HG02973 (cell line): Measurements from ENCODE around the gene AFF3.

Experiments used
- ATAC-seq: cut with Tn5 transposase; IDR thresholded peaks from one replicate; pipeline ENCODE4 v1.9.1; 2021; ENCODE audit warnings: moderate library complexity; ENCODE audit not compliant: unreplicated experiment

AFF3 gene

DNA sequence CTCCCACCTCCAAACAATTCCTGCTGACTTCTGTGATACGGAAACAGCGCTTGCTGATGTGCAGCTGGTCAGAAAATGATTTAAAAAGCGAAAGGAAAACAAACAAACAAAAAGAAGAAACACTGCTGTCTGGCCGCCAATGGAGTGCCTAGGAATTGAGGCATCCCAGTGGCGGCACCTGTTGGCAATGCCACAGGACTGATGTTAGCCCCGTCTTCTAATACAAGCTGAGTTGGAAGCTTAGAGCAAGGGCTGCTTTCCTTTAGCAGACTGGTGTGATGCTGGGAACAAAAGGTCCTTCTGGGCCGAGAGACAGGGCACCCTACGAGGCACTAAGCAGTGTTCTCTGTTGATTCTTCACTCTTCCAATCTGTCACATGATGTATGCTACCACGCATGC, 489.0 kb downstream of the AFF3 start:
- ATAC-seq = no peak

DNA sequence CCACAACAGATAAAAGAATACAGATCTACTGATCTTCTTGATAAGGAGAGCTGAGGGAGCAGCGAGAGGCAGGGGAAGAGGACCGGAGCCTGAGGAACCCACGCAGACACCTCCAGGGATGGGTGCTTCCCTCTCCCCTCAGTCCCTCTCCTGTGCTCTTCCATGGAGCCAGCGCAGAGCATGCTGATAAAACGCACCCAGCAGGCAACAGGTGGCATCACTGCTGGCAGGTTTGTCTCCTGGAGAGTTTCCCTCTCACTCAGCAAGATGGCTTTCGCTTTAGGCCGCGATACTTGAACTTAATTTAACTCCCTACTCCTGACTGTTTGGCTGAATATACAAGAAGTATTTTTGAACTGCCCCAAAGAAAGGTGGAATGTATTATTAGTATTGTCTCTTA, 489.5 kb downstream of the AFF3 start:
- ATAC-seq = no peak

DNA sequence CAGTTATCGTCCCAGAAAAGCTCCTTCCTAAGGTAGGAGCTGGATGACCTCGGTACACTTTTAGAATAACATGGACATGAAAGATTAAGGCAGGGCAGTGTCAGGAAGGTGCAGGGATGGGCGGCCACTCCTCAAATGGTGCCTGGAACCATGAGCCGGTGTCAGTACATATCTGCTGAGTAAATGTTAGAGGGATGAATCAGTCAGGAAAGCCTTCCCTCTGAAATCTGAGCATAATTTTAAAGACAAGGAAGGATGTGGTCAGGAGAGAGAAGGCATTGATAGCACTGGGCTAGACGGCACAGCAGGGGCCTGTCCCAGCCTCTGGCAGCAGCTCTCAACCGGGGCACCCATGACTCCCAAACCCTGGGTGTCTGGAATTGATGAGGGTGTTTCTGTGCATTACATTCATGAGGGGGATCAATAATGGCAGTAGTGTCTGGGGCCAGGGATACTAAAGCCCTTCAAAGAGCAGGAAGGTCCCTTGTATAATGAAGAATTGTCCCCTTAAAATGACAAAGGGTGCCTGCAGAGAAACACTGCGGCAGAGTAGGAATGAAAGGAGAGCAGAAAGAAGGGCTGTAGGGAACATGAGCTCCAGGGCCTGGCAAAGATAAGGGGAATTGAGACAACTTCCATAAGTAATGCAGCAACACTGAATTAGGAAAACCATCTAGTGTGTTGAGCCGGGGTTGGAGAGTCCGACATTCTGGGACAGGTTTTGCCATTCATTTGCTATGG, 490.3 kb downstream of the AFF3 start:
- no peak for ATAC-seq

DNA sequence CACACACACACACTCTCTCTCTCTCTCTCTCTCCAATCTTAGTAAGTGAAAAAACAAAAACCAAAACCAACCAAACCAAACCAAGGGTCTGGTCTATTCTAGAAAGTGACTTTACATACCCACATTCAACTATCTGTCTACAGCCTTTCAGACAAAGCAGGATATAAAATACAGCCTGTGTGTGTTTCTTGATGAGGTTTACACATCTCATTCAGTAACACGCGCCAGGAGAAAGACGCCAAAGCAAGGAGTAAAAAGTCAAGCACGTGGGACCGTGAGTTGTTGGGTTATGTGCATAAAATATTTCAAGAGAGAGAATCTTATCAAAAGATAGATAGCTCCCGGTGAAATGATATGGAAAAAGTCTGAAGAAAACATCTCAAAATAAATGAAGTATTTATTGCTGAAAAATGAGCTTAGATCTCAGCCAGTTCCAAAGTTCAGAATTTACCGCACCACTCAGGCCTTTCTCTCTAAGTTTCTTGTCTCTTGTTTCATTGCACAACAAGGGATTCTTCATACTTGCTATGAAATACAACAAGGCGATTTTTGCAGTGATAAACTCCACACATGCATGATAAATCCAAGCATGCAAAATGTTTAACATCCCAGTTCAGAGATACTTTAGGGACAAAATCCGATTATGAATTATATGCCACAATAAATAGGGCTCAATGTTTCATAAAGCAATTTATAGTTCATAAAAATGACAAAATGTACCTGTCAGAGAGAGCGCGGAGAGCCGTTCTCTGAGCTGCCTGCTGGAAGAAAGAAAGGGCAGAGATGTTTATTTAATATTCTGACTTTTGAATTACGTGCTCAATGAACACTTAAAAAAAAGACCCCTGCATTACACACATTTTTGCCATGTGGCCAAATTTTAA, 493.2 kb downstream of the AFF3 start:
- ATAC-seq = no peak

DNA sequence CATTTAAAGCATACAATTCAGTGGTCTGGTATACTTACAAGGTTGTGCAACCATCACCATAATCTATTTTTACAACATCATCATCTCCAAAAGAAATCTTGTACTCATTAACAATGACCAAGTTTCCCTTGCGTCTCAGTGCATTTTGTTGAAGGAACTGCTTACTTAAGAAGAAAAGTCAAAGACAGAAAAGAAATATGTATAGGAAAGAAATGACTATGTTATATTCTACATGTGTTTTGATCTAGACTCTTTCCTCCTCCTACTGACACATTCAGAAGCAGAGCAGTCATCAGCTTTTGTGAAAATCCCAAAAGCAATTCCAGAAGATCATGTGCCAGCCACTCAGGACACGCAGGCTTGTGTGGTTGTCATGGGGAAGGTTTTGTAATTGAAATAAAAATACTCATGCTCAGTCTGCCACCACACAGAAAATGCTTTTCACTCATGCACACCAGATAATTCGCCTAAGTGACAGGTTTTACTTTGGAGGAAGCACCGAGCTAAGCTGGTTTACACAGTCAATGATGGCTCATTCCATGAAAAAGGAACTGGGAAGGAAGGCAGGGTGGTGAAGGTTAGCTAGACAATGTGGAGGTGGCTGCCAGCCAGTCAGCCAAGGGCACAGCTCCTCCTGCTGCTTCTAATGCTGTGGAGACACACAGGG, 494.1 kb downstream of the AFF3 start:
- no peak for ATAC-seq

DNA sequence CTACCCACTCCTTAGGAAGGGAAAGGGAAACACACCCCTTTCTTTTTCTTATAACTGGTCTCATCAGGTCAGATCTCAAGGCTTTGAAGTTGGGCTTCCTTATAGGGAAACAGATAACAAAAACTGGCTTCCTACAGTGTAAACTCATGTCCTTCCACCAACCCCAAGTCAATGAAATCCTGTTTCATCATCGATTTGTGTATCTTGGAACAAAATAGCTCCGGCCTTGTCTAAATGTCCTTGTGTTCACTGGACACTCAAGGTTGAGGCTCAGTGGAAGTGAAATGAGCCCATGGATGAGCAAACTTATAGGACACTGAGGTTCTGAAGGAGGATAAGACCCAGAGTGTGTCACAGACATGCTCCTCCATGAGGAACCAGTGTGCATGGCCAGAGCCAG, 496.4 kb downstream of the AFF3 start:
- ATAC-seq = no peak

DNA sequence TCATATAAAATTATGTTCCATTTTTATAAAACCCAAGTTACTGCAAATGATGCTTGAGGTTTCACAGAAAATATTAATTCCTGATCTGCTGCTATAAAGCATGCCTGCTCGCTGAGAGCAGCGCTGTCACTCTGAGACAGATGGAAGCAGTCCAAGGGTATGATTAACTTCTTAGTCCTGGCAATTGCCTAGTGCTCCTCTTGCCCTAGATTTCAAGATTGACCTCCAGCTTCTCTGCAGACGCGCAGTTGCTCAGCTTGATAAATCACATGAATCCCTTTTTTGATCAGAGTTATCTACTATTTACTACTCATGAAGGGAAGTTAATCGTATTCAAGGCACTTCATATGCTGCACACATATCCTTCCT, 498.0 kb downstream of the AFF3 start:
- ATAC-seq = no peak

DNA sequence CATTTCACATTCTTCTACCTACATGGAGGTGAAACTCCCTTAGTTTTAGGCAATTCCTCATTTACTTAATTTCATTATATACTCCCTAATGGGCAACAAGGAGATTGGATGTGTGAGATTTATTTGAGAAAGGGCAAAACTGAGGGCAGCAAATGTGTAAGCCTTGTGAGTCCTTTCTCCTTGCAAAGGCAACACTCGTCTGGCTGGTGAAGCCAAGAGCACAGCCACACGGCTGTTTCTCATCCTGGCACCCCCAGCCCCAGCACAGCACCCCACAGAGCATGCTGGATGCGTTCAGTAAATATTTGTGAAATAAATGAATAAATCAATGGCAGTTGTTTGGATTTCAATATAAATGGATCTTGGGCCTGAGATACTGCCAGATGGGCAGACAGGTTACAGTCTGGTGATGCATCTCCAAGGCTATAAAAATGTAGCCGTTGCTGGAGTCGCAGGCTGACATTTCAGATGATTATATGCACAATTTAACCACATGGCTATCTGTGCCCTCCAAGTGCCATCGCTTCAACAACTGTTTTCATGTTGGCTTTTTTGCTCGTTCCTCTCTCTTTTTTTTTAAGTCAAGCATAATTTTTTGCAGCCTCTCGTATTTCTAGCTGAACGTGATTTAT, 498.5 kb downstream of the AFF3 start:
- ATAC-seq = no peak

DNA sequence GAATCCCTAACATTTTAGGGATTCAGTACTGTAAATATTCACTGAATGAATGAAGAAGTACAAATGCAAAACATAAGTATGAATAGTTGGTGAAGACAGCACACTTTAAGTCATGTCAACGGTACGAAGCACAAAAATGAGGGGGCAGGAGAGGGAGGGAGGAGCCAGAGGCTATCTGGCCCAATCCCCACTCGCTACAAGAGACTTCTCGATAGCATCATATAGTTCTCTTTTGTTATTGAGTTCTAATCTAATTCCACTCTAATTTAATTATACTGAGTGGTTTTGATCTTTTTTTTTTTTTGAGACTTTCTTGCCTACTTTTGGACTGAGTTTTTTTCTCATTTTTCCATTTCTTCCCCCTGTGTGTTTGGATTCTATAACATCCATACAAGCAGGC, 500.4 kb downstream of the AFF3 start:
- ATAC-seq = no peak

DNA sequence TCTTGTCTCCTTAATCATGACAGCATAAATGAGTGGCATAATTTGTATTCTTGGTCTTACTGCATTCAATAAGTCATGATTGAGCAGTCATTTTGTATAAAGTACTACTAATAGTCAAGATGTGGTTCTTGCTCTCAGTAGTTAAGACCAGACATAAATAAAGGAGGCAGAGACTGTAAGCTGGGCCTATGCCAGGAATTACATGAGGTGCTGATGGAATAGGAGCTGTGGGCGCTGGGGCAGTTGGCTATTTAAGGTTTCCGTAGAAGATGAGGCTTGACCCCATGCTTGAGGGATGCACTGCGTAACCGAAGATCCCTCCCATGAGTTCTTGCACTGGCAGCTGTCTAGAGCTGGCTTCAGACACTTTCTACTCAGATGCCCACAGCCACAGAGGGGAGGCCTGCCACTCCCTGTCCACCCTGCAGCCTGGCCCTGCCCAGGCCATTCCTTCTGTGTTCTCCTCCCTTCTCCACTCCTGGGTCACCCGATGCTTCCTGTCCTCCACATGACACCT, 501.7 kb downstream of the AFF3 start:
- ATAC-seq = no peak

DNA sequence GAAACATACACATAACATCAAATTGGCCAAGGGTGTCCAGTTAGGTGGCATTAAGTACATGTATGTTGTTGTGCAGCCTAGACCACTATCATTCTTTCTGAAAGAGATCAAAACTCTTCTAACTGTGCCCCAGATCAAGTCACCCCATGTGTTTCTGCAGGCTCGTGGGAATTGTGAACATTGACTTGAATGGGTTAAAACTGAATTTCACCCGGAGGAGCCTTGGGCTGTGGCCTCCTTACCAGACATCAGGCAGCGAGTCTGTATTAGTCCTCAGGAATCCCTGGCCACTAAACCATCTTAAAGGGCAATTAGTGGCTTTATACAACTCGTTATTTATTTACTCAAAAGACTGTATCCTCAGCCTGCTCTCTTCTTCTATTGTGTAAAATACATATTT, 503.6 kb downstream of the AFF3 start:
- ATAC-seq = no peak

DNA sequence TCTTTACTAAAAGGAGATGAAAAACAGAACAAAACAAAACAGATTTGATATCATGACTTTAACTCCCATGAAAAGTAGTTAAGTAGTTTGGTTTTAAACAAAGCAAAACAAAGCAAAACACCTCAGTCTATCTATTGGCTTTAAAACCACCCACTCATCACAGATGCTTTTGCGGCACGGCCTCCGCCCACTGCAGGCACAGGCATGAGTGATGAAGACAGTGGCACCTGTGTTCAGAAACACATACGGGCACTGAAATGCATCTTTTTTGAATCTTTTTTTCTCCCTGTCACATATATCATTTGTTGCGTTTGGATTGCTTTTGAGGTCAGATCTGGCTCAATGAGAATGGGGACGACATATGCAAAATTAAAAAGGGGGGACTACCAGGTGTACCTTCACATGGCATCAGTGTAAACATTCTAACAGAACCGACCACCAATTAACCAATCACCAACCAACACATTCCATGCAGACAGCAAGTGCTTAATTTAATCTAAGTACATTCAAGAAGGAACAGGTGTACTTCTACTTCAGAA, 505.2 kb downstream of the AFF3 start:
- no peak for ATAC-seq

DNA sequence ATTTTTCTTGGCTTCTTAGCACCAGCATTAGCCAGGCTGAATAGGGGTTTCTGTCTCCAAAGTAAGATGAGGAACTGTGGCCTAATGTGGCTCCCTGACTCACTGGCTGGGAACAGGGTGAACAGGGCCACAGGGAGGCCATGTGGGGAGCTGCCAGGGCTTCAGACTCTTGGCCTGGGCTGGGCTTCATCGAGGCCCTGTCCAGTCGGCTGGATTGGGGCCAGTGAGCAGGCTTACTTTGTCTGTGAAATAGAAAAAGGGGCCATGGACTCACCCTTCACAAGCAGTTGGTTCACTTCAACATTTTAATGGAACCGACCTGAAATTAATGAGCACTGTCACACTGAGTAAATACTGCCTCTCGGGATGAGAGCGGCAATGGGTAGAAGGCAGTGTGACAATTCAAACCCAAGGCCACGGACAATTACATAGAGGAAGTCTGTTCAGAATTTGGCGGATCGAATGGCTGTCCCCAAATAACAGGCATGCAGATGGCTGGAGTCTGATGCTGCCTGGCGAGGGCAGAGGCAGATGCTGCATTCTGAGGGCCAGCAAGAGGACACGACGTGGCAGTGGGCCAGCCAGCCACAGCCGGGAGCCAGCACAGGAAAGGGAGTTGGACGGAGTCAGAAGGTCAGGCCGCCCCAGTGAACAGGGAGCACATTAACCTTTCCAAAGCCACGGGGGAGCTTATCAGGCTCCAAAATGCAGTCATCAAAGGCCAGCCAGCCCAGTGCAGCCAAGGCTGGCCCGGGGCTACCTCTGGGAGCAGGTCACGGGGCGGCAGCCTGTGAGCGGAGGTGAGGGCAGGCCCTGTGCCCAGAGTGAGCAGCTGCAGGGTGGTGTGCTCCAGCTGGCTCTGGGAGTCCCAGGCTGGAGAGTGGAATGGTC, 506.0 kb downstream of the AFF3 start:
- no peak for ATAC-seq

DNA sequence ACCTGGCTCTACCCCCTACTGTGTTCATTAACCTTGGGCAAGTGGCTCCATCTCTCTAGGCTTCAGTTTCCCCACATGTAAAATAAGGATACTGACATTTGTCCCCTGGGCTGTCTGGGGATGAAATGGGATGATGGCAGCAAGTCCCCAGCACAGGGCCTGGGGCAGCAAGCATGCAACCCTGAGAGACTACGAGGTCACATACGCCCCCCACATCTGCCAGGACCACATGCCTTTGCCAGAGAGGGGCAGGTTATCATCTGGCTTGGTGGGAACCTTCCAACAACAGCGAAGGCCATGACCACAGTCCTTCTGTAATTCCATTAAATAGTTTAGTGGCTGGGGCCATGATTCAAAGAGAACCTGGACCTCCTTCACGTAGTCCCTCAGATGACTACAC, 506.7 kb downstream of the AFF3 start:
- ATAC-seq = no peak

DNA sequence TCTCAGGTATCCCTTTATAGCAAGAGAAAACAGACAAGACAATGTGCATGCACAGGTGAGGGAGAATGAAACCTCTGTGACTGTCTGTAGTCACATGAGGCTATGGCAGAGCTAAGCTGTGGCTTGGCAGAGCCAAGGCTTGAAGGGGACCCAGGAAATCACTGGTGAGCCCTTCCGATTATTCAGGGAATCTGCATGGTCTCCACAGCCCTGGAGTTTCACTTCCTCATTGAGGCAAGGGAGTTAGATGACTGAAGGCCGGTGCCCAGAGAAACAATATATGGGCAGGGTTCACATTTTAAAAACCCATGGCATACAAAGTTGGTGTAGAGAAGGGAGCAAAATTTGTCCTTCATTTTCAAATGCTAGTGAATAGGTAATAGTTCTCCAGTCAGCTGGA, 508.2 kb downstream of the AFF3 start:
- no peak for ATAC-seq

DNA sequence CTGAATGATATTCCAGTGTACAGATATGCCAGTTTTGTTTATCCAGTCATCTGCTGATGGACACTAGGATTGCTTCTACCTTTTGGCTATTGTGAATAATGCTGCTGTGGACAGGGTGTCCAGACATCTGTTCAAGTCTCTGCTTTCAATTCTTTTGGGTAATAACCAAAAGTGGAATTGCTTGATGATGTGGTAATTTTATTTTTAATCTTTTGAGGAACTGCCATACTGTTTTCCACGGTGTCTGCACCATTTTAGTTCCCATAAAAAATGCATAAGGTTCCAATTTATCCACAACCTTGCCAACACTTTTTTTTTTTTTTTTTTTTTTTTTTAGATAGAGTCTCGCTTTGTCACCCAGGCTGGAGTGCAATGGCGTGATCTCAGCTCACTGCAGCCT, 510.7 kb downstream of the AFF3 start:
- no peak for ATAC-seq

DNA sequence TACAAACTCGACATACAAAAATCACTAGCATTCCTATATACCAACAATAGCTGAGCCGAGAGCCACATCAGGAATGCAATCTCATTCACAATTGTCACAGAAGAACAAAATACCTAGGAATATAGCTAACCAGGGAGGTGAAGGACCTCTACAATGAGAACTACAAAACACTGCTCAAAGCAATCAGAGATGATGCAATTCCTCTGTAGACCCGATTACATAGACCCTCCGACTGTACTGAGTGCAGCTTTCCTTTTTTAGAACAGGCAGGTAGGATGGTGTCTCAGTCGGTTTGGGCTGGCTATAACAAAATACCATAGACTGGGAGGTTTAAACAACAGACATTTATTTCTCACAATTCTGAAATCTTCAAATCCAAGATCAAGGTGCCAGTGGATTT, 513.1 kb downstream of the AFF3 start:
- ATAC-seq = no peak

DNA sequence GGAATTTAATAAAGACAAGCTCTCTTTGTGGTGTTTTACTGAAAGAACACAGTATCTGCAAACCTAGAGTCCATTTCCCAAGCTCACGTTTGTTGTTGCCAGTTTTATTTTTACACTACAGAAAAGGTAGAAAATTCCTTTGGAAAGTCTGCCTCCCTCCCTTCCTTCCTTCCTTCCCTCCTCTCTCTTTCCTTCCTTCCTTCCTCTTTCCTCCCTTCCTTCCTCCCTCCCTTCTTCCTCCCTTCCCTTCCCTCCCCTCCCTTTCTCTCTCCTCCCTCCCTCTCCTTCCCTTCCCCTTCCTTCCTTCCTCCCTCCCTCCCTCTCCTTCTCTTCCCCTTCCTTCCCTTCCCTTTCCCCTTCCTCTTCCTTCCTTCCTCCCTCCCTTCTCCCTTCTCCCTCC, 516.2 kb downstream of the AFF3 start:
- no peak for ATAC-seq

DNA sequence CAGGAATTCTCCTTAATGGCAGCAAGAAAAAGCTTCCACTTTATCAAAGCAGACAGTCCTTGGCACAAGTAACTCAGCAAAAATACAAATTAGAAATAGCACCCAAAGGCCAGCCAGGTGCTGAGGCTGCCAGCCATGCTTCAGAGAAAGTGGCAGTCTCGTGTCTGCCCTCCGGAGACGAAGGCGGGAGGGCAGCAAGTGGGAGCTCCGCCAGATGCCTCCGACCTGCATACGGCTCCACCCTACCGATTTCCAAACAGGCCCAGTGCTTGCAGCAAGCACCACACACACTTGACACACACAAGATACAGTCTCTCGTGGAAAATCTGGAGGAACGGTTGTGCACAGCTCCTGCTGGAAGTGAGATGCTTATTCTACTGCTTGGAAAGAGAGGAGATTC, 517.7 kb downstream of the AFF3 start:
- ATAC-seq = no peak

DNA sequence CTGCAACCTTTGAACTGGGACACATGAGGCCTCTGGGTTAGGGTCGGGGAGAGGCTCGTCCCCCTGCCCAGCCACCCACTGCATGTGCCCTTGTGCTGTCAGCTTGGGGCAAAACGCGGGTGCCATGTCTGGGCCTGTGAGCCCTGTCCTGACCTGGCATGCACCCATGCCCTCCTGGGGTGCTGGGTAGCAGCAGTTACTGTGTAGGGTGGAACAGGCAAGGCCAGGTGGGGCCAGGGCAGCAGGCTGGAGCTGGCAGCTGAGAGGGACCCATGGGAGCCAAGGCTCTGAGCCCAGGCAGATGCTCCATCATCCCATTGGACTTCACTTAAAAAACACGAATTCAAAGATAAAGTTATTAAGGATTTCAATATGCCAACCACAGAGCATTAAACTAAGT, 518.8 kb downstream of the AFF3 start:
- ATAC-seq = no peak
